ENCODE results near the gene STEAP1B.
"Not testable (repeated sequence)": the region's sequence is repeated elsewhere in the genome, so short reads cannot be mapped to it uniquely, and the experiment has no call there.

The STEAP1B gene

DNA sequence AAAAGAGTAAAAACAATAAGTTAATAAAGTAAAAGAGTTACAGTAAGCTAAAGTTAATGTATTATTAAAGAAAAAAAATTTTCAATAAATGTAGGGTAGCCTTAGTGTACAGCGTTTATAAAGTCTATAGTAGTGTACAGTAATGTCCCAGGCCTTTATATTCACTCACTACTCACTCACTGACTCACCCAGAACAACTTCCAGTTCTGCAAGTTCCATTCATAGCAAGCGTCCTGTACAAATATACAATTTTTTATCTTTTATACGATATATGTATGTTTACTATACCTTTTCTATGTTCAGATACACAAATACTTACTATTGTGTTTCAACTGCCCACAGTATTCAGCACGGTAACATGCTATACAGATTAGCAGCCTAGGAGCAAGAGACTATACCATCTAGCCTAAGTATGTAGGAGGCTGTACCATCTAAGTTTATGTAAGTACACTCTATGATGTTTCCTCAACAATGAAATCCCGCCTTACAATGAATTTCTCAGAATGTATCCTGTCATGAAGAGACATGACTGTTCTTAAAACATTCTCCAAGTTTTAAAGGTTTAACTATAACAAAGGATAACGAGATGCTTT is 3.6 kb downstream of the STEAP1B start:
- DNase-seq = not testable (repeated sequence)

DNA sequence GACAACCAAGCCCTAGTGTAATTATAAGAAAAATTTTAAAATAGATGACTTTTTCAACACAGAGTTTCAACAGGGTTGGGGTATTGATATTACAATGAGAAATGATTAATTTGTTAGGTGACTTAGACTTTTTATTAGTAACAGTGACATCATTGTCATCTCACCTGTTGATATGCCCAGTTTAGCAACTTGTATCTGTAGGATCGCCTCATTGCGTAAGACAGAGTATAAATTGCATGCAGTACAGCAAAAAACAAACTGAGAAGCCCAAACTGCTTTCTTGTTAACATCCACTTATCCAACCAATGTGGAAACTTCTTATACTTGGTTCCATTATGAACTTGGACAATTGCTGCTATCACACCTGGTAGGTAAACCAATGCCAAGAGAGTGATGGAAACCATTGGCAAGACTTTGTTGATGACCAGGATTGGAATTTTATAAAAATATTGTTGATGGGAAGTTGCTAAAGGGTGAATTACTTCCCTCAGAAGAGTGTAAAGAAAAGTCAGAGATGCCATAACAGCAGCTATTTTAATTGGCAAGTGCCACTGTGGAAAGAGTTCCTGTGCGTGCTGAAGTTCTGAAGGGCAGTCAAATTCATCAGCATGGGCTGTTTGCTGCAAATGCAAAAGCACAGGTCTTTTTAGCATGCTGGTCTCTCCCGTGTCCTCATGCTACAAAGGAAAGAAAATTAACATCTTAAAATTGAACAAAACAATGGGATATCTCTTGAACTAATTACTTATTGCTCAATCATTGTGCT is 6.6 kb downstream of the STEAP1B start:
- not testable (repeated sequence) for DNase-seq

DNA sequence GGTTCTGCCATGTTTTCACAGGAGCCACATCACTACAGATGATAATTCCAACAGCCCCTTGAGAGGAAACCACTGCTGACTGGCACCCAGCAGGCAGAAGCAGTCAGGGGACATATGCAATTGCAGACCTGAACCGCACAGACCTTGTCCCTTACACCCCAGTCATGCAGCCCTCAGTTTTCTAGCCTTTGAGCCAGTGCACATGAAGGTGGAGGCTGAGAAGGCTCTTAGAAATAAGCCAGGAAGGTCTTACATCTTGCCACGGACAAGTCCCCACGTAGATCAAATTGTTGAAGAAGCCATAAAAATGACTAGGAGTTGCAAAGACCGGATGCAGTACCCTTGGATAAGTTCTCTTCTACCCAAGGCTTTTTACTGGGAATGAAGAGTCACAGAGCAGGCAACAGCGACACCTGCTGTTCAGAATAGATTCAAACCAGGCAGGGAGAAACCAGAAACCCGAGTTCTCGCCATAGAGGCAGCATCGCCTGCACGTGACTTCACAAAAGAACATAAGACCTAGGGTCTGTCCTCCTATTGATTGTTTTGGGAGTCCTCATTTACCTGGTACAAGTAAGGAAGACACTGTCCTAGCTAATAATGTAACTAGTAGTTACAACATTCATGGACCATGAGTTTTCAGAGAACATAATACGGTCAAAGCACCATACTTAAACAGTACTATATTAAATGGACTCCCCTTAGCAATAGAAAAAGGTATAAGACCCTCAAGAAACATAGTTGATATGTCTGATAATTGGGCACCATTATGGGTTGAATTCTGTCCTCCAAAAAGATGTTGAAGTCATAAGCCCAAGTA is 11.1 kb downstream of the STEAP1B start:
- peak; percentile 64 to 91 (median 84) for DNase-seq

- DNase-seq = no peak
Observed at GRCh38 chr7:22487978-22488642, 11.9 kb downstream of the STEAP1B start.

DNA sequence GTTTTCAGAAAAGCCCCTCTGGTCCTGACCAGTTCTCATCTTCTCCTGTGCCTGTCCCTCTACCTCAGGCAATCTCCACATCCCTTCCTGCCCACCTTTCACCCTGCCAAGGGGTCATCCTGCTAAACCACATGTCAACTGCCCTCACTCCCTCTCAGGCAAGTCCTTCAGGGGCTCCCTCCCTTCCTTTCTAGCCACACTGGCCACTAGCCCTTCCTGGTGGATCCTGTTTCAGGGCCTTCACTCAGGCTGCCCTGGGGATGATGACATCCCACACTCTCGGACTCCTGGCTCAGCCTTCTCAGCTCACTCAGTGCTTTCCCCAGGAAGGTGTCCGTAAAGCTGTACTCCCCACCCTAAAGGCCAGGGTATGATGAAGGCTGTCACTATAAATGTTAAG is 13.4 kb downstream of the STEAP1B start:
- no peak for DNase-seq

DNA sequence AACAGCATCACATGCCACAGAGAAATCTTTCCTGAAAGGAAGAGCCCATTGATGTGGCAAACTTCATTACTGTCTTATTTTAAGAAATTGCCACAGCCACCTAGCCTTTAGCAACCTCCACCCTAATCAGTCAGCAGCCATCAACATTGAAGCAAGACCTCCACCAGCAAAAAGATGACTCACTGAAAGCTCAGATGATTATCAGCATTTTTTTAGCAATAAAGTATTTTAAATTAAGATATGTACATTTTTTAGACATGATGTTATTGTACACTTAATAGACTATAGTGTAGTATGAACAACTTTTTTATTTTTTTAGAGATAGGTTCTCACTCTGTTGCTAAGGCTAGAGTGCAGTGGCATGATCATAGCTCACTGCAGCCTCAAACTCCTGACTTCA is 14.8 kb downstream of the STEAP1B start:
- DNase-seq = no peak

GRCh38 chr7:22482503-22482902 is 17.5 kb downstream of the STEAP1B start:
- no peak for DNase-seq

GRCh38 chr7:22481726-22482125 is 18.3 kb downstream of the STEAP1B start:
- DNase-seq = no peak

DNA sequence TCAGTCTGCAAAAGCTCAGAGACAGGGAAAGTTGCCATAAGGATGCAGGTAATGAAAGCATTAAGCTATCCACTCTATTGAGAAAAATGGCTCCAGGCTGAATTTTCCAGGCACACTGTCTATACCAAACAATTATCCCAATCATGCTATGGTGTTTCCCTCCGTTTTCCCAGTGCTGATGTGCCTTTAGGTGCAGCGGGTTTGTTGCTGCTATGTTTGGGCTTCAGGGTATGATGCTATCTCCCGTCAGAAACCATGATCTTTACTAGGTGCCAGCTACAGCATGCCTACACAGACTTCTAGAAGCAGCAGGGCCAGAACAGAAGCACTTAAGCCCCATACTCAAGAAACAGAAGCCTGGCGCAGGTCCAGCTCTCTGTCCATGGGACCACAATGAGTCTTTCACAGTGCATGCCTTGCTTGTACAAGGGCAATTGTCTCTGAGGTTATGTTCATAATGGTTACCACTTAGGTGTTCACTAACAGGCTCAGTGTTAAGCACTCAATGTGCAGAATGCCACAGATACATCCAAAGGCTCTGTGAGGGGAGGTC is 19.4 kb downstream of the STEAP1B start:
- peak in 2 of 3 experiments; percentile 46 to 94 for DNase-seq

GRCh38 chr7:22477876-22478450 is 22.0 kb downstream of the STEAP1B start:
- no peak for DNase-seq

GRCh38 chr7:22477262-22477661 is 22.7 kb downstream of the STEAP1B start:
- no peak for DNase-seq

DNA sequence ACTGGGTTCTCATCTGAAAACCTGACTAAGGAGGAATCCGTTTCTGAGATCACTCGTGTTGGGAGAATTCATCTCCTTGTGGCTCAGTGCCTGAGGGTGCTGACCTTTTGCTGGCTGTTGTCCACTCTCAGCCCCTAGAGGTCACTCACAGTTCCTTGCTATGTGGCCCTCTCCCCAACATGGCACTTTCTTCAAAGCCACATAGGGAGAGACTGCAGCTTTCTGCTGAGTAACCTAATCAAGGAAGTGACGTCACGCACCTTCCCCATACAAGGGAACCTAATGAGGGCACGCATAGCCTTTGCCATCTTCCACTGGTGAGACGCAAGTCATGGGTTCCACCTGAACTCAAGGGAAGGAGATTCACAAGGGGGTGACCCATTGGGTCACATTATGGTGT is 23.2 kb downstream of the STEAP1B start:
- DNase-seq = no peak

GRCh38 chr7:22474645-22475044 is 25.3 kb downstream of the STEAP1B start:
- DNase-seq = no peak

- no peak for DNase-seq
Observed at GRCh38 chr7:22470981-22471380, 29.0 kb downstream of the STEAP1B start.

GRCh38 chr7:22469371-22470143 is 30.4 kb downstream of the STEAP1B start:
- DNase-seq = peak in 2 of 3 experiments; percentile 57 to 78

DNA sequence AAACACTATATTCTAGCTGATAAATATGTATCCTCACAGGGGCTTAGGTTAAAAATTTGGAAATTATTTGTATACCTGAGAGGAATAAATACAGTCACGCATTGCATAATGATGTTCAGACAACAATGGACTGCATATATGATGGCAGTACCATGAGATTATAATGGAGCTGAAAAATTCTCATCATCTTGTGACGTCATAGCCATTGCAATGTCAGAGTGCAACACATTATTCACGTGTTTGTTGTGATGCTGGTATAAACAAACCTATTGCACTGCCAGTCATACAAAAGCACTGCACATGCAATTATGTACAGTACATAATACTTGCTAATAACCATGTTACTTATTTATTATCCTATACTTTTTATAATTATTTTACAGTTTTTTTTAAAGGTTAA is 31.4 kb downstream of the STEAP1B start:
- DNase-seq = no peak

DNA sequence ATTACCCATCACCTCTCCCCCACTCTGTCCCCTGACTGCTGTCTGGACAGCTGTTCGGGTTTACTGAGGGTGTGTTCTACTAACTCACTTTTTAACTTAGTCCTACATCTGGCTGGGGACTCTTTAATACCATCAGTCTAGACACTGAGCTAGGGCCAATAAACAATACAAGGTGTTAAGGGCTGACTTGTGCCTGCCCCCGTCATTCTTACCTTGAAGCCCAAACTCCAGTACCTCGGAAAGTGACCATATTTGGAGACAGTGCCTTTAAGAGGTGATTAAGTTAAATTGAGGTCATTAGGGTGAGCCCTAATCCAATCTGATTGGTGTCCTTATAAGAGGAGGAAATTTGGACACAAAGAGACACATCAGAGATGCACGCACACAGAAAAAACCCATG is 35.7 kb downstream of the STEAP1B start:
- no peak for DNase-seq

GRCh38 chr7:22460363-22460988 is 39.5 kb downstream of the STEAP1B start:
- no peak for DNase-seq

GRCh38 chr7:22457471-22457870 is 42.5 kb downstream of the STEAP1B start:
- DNase-seq = no peak

DNA sequence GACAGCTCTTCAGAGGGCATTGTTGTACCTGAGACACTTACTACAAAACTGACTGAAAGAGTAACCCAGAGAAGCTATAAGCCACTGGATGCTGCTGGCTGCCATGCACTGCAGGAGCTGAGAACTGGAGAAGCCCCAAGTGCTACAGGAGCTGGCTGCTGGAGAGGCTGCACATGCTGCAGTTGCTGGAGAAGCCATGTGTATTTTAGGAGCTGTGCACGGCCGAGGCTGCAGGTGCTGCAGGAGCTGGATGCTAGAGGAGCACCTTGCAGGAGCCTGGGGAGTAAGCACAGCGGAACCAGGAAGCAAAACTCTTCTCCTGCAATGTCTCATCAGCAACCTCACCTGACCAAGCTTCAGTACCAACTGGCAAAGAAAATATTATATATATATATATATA is 45.5 kb downstream of the STEAP1B start:
- DNase-seq = no peak

DNA sequence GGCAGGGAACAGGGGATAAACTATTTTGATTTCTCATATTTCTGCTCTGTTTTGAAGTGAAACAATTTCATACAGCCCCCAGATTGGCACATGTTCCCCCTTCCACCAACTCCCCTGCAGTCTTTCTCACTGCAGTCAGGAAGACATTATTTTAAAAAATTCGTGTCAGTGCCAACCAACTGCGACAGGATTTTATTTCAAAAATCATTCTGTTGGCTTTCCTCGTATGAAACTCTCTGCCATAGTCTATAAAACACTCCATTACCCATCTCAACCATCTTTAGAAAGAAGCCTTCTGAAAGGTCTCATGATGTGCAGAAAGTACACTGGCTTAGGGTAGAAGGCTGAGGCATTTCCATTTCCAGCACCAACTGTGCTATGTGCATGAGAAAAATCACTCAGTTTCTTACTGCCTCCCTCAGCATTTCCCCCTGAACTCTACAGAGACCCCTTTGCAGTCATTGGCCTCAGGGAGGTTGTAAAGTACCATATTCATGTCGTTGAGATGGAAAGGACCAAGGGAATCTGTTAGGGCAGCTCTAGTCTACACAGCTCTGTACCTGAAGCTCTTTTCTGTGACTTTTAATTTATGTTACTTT is 46.9 kb downstream of the STEAP1B start:
- no peak for DNase-seq

Measured in NCI-H1417 (cell line).